HEK293 (cell line): ENCODE results near the gene AMN.
A peak's percentile ranks its signal among the peaks of the same experiment; 100 is the strongest.

ENCODE experiments used
- CTCF ChIA-PET: fragments of 350-600 bp; formaldehyde crosslinking; extraction: SDS; loops from one replicate; lab custom pipeline; 2021; ENCODE audit warnings: antibody characterized with exemption; lab: Yijun Ruan, JAX
- POLR2A ChIA-PET: fragments of 300-600 bp; formaldehyde crosslinking; extraction: SDS; loops from one replicate; lab custom pipeline; 2020; ENCODE audit warnings: antibody characterized with exemption, inconsistent platforms; lab: Yijun Ruan, JAX
- H3K27ac ChIP-seq: fragments of 200-500 bp; sonication (Bioruptor generic); 2 replicates; pipeline ENCODE4 v1.5.1; 2014; ENCODE audit warnings: low read depth, low read length, control low read depth, inconsistent platforms; ENCODE audit errors: extremely low read depth
- H3K36me3 ChIP-seq, 2 experiments: fragments of 200-500 bp in 1 of 2; sonication (Bioruptor generic) in 1 of 2; 1 replicate in 1 of 2; 2 replicates in 1 of 2; pipeline ENCODE4 v1.5.1; 2014 to 2017; ENCODE audit warnings: inconsistent platforms in 2 of 2, low read length in 2 of 2; ENCODE audit not compliant: control insufficient read depth in 2 of 2, insufficient read depth in 1 of 2
- H3K4me1 ChIP-seq: fragments of 200-500 bp; sonication (Bioruptor generic); 2 replicates; pipeline ENCODE4 v1.5.1; 2014; ENCODE audit warnings: mild to moderate bottlenecking, low read length, inconsistent platforms; ENCODE audit not compliant: control insufficient read depth, insufficient read depth
- H3K4me3 ChIP-seq: 2 replicates; pipeline ENCODE4 v1.5.1; 2011; ENCODE audit warnings: low read depth, mild to moderate bottlenecking, control low read depth, low read length, moderate library complexity
- H3K9me3 ChIP-seq: fragments of 200-500 bp; sonication (Bioruptor generic); 2 replicates; pipeline ENCODE4 v1.5.1; 2014; ENCODE audit warnings: low read depth, low read length, inconsistent platforms; ENCODE audit not compliant: control insufficient read depth, insufficient read depth
- GLIS1 ChIP-seq: fragments of 450-650 bp; formaldehyde crosslinking; IDR thresholded peaks from 2 replicates; pipeline ENCODE4 v1.5.1; 2016; ENCODE audit warnings: missing biosample characterization, missing genetic modification characterization
- HOXC10 ChIP-seq: sonication (generic); formaldehyde crosslinking; IDR thresholded peaks from 2 replicates; pipeline ENCODE4 v1.8.1; 2023; ENCODE audit warnings: mild to moderate bottlenecking, missing genetic modification reagents
- SALL2 ChIP-seq: fragments of 450-650 bp; formaldehyde crosslinking; IDR thresholded peaks from 2 replicates; pipeline ENCODE4 v1.5.0; 2017; ENCODE audit warnings: missing biosample characterization, mild to moderate bottlenecking, missing genetic modification characterization, borderline replicate concordance
- ZBTB7A ChIP-seq: fragments of 450-650 bp; formaldehyde crosslinking; IDR thresholded peaks from 2 replicates; pipeline ENCODE4 v1.5.1; 2016; ENCODE audit warnings: low read depth, missing biosample characterization, missing genetic modification characterization
- ZBTB8A ChIP-seq: fragments of 450-650 bp; formaldehyde crosslinking; IDR thresholded peaks from 2 replicates; pipeline ENCODE4 v1.5.1; 2016; ENCODE audit warnings: missing biosample characterization, missing genetic modification characterization
- ZFP69B ChIP-seq: fragments of 450-650 bp; formaldehyde crosslinking; IDR thresholded peaks from 2 replicates; pipeline ENCODE4 v1.5.1; 2016; ENCODE audit warnings: missing biosample characterization, missing genetic modification characterization
- ZIC2 ChIP-seq: fragments of 450-650 bp; formaldehyde crosslinking; IDR thresholded peaks from 2 replicates; pipeline ENCODE4 v1.5.1; 2016; ENCODE audit warnings: missing biosample characterization, missing genetic modification characterization
- ZNF132 ChIP-seq: fragments of 450-650 bp; formaldehyde crosslinking; IDR thresholded peaks from 2 replicates; pipeline ENCODE4 v1.5.1; 2017; ENCODE audit warnings: missing biosample characterization, missing genetic modification characterization, borderline replicate concordance
- ZNF174 ChIP-seq: fragments of 450-650 bp; formaldehyde crosslinking; IDR thresholded peaks from 2 replicates; pipeline ENCODE4 v1.5.0; 2017; ENCODE audit warnings: missing biosample characterization, mild to moderate bottlenecking, missing genetic modification characterization
- ZNF548 ChIP-seq: fragments of 450-650 bp; formaldehyde crosslinking; IDR thresholded peaks from 2 replicates; pipeline ENCODE4 v1.5.1; 2016; ENCODE audit warnings: missing biosample characterization, missing genetic modification characterization
- ZNF571 ChIP-seq: fragments of 450-650 bp; formaldehyde crosslinking; IDR thresholded peaks from 2 replicates; pipeline ENCODE4 v1.5.0; 2017; ENCODE audit warnings: missing biosample characterization, missing genetic modification characterization
- ZNF596 ChIP-seq: fragments of 450-650 bp; IDR thresholded peaks from 2 replicates; pipeline ENCODE4 v1.5.0; 2018; ENCODE audit warnings: missing biosample characterization, mild to moderate bottlenecking, missing genetic modification characterization, moderate library complexity
- ZNF621 ChIP-seq: fragments of 450-650 bp; formaldehyde crosslinking; IDR thresholded peaks from 2 replicates; pipeline ENCODE4 v1.5.1; 2017; ENCODE audit warnings: missing biosample characterization, missing genetic modification characterization
- ZNF660 ChIP-seq: fragments of 450-650 bp; IDR thresholded peaks from 2 replicates; pipeline ENCODE4 v1.5.1; 2018; ENCODE audit warnings: missing biosample characterization, mild to moderate bottlenecking, missing genetic modification characterization
- ZNF791 ChIP-seq: fragments of 450-650 bp; formaldehyde crosslinking; IDR thresholded peaks from 2 replicates; pipeline ENCODE4 v1.5.1; 2016; ENCODE audit warnings: missing biosample characterization, missing genetic modification characterization
- ZXDB ChIP-seq: fragments of 450-650 bp; formaldehyde crosslinking; IDR thresholded peaks from 2 replicates; pipeline ENCODE4 v1.5.1; 2016; ENCODE audit warnings: missing biosample characterization, missing genetic modification characterization
- TF ChIP-seq, protein P1 (sequence below): fragments of 450-650 bp; formaldehyde crosslinking; IDR thresholded peaks from 2 replicates; pipeline ENCODE4 v1.5.1; 2016; ENCODE audit warnings: missing biosample characterization, missing genetic modification characterization
- TF ChIP-seq, protein P2 (sequence below): fragments of 450-650 bp; IDR thresholded peaks from 2 replicates; pipeline ENCODE4 v1.5.1; 2018; ENCODE audit warnings: missing biosample characterization, missing genetic modification characterization
- TF ChIP-seq, protein P3 (sequence below): fragments of 450-650 bp; formaldehyde crosslinking; IDR thresholded peaks from 2 replicates; pipeline ENCODE4 v1.5.1; 2016; ENCODE audit warnings: missing biosample characterization, missing genetic modification characterization
- TF ChIP-seq, protein P4 (sequence below): fragments of 450-650 bp; formaldehyde crosslinking; IDR thresholded peaks from 2 replicates; pipeline ENCODE4 v1.5.1; 2016; ENCODE audit warnings: missing biosample characterization, missing genetic modification characterization, low read depth

The AMN gene

DNA sequence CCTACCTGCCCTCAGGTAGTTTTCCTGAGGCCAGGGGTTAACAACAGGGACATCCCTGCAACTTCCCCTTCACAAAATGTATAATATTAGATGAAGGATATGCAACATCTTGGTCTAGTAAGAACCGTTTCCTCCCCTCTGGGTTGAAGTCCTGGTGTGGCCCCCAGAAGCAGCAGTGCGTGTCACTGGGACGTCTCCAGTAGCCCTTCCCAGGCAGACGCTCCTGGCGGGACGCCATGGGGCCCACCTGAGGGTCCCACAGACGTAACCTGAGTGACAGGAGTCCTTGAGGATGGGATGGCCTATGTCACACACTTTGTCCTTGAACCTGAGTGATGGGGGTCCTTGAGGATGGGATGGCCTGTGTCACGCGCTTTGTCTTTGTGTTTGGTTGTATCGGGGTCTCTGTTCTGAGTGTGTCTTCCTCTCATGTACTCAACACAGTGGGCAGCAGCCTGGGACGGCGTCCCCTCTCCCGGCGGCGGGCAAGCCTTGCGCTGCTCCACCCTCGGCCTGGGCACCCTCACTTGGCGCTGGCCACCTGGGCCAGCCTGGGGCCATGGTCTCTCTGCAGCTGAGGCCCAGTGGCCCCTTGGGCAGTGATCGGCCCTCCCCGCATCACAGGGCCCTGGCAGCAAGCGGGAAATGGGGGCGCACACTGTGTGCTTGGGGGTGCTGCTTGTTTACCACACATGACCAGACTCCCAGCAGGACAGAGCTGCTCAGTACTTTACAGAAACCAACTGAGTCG is 14.3 kb upstream of the AMN start:
- peaks cover 0 to 46% of the 10 kb centered on the region in 2 experiments; a peak in 2 of 3 replicates for H3K36me3 ChIP-seq
- ChIA-PET CTCF (interaction anchor here (0.9 to 1.0 kb wide), 2 partner anchors 10 to 215 kb away, joined by 3 read pairs; no protein-coding TSS in a partner anchor), POLR2A (no interaction called here)
- no peaks in the 10 kb centered on the region for H3K9me3 ChIP-seq
- no peaks in the 10 kb centered on the region for H3K4me1 ChIP-seq
- H3K27ac ChIP-seq: no peak overlapping the region
- TF ChIP-seq, protein P1, sequence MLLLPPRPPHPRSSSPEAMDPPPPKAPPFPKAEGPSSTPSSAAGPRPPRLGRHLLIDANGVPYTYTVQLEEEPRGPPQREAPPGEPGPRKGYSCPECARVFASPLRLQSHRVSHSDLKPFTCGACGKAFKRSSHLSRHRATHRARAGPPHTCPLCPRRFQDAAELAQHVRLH: no peak
- TF ChIP-seq ZNF571 (tag by site-specific recombination): no peak
- TF ChIP-seq ZNF132 (tag by site-specific recombination): no peak
- TF ChIP-seq ZNF548 (tag by site-specific recombination): no peak
- no peak for TF ChIP-seq ZBTB7A (tag by site-specific recombination)
- TF ChIP-seq ZNF596 (tag by site-specific recombination): no peak
- no peak for TF ChIP-seq ZNF791 (tag by site-specific recombination)
- TF ChIP-seq SALL2 (tag by site-specific recombination): no peak
- TF ChIP-seq, protein P2, sequence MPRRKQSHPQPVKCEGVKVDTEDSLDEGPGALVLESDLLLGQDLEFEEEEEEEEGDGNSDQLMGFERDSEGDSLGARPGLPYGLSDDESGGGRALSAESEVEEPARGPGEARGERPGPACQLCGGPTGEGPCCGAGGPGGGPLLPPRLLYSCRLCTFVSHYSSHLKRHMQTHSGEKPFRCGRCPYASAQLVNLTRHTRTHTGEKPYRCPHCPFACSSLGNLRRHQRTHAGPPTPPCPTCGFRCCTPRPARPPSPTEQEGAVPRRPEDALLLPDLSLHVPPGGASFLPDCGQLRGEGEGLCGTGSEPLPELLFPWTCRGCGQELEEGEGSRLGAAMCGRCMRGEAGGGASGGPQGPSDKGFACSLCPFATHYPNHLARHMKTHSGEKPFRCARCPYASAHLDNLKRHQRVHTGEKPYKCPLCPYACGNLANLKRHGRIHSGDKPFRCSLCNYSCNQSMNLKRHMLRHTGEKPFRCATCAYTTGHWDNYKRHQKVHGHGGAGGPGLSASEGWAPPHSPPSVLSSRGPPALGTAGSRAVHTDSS: no peak
- TF ChIP-seq ZXDB (tag by site-specific recombination): no peak
- TF ChIP-seq, protein P3, sequence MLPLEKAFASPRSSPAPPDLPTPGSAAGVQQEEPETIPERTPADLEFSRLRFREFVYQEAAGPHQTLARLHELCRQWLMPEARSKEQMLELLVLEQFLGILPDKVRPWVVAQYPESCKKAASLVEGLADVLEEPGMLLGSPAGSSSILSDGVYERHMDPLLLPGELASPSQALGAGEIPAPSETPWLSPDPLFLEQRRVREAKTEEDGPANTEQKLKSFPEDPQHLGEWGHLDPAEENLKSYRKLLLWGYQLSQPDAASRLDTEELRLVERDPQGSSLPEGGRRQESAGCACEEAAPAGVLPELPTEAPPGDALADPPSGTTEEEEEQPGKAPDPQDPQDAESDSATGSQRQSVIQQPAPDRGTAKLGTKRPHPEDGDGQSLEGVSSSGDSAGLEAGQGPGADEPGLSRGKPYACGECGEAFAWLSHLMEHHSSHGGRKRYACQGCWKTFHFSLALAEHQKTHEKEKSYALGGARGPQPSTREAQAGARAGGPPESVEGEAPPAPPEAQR (tag by site-specific recombination): no peak
- TF ChIP-seq ZBTB8A: no peak
- no peak for TF ChIP-seq HOXC10 (CRISPR knock-in tag)
- TF ChIP-seq ZNF174: no peak
- TF ChIP-seq ZNF660: no peak
- TF ChIP-seq ZFP69B (tag by site-specific recombination): no peak
- H3K4me3 ChIP-seq: no peak overlapping the region

DNA sequence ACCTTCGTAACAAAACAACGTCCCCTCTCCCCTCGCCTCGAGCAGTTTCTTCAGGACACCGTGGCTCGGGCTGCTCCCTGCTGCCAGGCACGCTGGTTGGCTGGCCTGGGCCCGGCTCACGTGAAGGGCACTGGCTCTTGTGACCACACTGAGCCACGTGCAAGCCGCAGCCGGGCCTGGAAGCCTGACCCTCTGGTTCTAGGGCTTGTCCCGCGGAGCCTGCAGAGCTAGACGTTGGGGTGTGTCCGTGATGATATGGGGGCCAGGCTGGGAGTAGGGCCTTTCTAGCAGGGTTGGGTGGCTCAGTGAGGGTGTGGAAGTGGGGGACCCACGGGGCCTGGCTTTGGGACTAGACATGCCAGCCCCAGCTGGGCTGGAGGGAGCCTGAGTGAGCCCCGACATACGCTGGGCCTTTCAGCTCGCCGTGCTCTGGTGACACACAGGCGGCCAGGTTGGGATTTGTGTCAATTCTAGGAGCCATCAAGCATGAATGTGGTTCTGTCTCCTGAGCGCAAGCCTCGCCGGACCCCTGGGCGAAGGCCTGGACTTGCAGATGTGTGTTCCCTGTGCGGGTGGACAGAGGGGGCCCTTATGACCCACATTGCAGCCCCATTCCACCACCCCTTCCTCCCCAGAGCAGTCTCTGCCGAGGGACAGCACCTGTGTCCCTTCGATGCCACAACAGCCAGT is 13.6 kb upstream of the AMN start:
- no peak for TF ChIP-seq GLIS1 (tag by site-specific recombination)
- TF ChIP-seq ZNF621: no peak
- Histone ChIP-seq H3K4me3 (no peak overlapping the region), H3K36me3 (peaks cover 0 to 39% of the 10 kb centered on the region in 2 experiments; a peak in 2 of 3 replicates), H3K4me1 (no peaks in the 10 kb centered on the region), H3K27ac (no peak overlapping the region), H3K9me3 (no peaks in the 10 kb centered on the region)
- ChIA-PET CTCF (interaction anchor here (1.0 kb wide), 1 partner anchor 216 kb away, joined by 3 read pairs; no protein-coding TSS in a partner anchor), POLR2A (no interaction called here)

DNA sequence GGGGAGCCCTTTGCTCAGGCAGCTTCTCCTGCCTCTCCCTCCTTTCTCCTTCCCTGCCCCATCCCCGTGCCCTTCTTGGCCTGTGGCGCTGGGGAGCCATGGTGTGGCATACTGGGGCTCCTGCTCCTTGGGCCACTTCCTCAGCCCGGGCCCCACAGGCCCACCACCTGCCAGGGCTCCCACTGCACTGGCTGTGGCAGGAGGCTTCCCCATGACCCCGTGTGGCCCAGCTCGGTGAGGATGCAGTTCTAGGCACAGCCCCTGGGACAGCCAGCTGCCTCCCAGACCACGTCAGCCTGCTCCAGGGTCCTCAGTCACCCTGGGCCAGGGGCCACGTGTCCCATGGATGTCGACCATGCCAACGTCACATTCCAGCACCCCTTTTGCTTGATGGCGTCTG is 13.0 kb upstream of the AMN start:
- no peaks in the 10 kb centered on the region for H3K4me1 ChIP-seq
- no peaks in the 10 kb centered on the region for H3K9me3 ChIP-seq
- no peak overlapping the region for H3K4me3 ChIP-seq
- ChIA-PET POLR2A (no interaction called here), CTCF (interaction anchor here (0.5 to 1.0 kb wide), 2 partner anchors 9 to 216 kb away, joined by 3 read pairs; no protein-coding TSS in a partner anchor)
- no peak overlapping the region for H3K27ac ChIP-seq
- H3K36me3 ChIP-seq: peaks cover 0 to 35% of the 10 kb centered on the region in 2 experiments; a peak in 2 of 3 replicates
- TF ChIP-seq ZIC2 (tag by site-specific recombination): peak; percentile 21; the same call in 1 of the 2 replicates
- TF ChIP-seq, protein P4, sequence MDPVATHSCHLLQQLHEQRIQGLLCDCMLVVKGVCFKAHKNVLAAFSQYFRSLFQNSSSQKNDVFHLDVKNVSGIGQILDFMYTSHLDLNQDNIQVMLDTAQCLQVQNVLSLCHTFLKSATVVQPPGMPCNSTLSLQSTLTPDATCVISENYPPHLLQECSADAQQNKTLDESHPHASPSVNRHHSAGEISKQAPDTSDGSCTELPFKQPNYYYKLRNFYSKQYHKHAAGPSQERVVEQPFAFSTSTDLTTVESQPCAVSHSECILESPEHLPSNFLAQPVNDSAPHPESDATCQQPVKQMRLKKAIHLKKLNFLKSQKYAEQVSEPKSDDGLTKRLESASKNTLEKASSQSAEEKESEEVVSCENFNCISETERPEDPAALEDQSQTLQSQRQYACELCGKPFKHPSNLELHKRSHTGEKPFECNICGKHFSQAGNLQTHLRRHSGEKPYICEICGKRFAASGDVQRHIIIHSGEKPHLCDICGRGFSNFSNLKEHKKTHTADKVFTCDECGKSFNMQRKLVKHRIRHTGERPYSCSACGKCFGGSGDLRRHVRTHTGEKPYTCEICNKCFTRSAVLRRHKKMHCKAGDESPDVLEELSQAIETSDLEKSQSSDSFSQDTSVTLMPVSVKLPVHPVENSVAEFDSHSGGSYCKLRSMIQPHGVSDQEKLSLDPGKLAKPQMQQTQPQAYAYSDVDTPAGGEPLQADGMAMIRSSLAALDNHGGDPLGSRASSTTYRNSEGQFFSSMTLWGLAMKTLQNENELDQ (tag by site-specific recombination): no peak
